Stimulated activated naive CD8-positive, alpha-beta T cell treated with anti-CD3 and anti-CD28 coated beads, Interleukin-15, Interleukin-2, amounts not matched to agents 100 ng/mL and 50 ng/mL, for 24 hours (primary cell): ENCODE measurements around the gene KLRK1.
A peak's percentile ranks its signal among the peaks of the same experiment; 100 is the strongest.
"Not testable (repeated sequence)": the region's sequence is repeated elsewhere in the genome, so short reads cannot be mapped to it uniquely, and the experiment has no call there.

Experiments used
- H3K27ac Mint-ChIP-seq: one replicate; pipeline ENCODE4 v1.8.0; 2021; ENCODE audit warnings: mild to moderate bottlenecking, mixed read lengths
- H3K27me3 Mint-ChIP-seq: one replicate; pipeline ENCODE4 v1.8.0; 2021; ENCODE audit warnings: mixed read lengths
- H3K36me3 Mint-ChIP-seq: one replicate; pipeline ENCODE4 v1.8.0; 2021; ENCODE audit warnings: low read depth, mixed read lengths
- H3K4me1 Mint-ChIP-seq: one replicate; pipeline ENCODE4 v1.8.0; 2021; ENCODE audit warnings: low read depth, mixed read lengths
- H3K4me3 Mint-ChIP-seq: one replicate; pipeline ENCODE4 v1.8.0; 2021; ENCODE audit warnings: mild to moderate bottlenecking, mixed read lengths
- H3K9me3 Mint-ChIP-seq: one replicate; pipeline ENCODE4 v1.8.0; 2021; ENCODE audit warnings: mixed read lengths

The KLRK1 gene

GRCh38 chr12:10389904-10390303 lies at the start of gene KLRK1:
TSS of gene KLRK1 (minus strand) at chr12:10390041. CDS start at chr12:10388810, 1,231 bp downstream.
- Mint-ChIP-seq H3K4me3 (peak within 1 kb of the TSS; percentile 92), H3K27ac (peak within 1 kb of the TSS; percentile 88), H3K27me3 (no peaks in the 10 kb centered on the region), H3K36me3 (peaks cover 38% of the 10 kb centered on the region), H3K4me1 (peaks cover 65% of the 10 kb centered on the region), H3K9me3 (no peaks in the 10 kb centered on the region)

GRCh38 chr12:10437601-10438000 lies 47.8 kb upstream of the KLRK1 start:
- not testable (repeated sequence) for H3K27me3 Mint-ChIP-seq, H3K9me3 Mint-ChIP-seq, H3K27ac Mint-ChIP-seq, H3K4me3 Mint-ChIP-seq, H3K36me3 Mint-ChIP-seq
- peaks cover 14% of the 10 kb centered on the region for H3K4me1 Mint-ChIP-seq

DNA sequence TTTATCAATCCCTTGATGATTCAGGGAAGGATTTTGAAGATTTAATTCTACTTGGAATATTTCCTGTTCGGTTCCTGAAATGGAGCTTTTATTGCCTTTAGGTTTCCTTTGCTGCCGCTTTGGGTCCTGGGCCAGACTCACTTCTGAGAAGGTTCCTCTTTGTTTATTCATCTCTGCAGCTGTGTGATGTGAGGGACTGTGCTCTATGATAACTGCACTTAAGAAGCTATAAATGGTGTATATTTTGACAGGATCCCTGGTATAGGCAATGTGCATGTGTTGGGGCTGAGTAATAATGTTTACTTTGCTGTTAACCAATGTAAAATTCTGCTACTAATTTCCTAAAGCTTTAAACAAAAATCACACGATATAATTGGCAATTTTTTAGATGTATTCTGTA lies 46.0 kb upstream of the KLRK1 start, which contains the start of gene KLRC2:
TSS of gene KLRC2 (minus strand) at position 195 of the 400 bp plus-strand sequence. CDS start at position 171, 24 bp downstream.
- Mint-ChIP-seq H3K4me3 (peak within 1 kb of the TSS; percentile 6), H3K4me1 (peaks cover 14% of the 10 kb centered on the region)
- not testable (repeated sequence) for H3K9me3 Mint-ChIP-seq, H3K27me3 Mint-ChIP-seq, H3K36me3 Mint-ChIP-seq, H3K27ac Mint-ChIP-seq

DNA sequence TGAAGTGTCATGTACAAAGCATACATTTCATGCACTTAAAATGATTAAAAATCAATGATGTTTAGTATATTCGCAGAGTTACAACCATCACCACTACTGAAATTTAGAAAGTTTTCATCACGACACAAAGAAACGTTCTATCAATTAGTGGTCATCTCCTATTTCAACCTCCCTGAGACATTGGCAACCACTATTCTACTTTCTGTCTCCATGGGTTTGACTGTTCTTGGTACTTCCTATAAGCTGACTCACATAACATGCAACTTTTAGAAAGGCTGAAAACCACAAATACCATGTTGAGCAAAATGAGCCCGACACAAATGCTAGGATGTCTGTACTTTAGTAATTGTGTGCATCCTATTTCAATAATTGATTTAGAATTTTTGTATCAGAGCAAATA lies 40.8 kb upstream of the KLRK1 start:
- not testable (repeated sequence) for H3K4me1 Mint-ChIP-seq, H3K4me3 Mint-ChIP-seq, H3K36me3 Mint-ChIP-seq, H3K27me3 Mint-ChIP-seq, H3K9me3 Mint-ChIP-seq, H3K27ac Mint-ChIP-seq

DNA sequence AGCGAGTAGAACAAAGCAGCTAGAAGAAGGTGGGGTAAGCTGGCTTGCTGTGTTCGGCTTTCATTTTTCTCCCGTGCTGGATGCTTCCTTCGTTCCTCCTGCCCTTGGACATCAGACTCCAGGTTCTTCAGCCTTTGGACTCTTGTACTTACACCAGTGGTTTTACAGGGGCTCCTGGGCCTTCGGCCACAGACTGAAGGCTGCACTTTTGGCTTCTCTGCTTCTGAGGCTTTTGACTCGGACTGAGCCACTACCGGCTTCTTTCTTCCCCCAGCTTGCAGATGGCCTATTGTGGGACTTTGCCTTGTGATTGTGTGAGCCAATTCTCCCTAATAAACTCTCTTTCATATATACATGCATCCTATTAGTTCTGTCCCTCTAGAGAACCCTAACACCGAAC lies 36.1 kb upstream of the KLRK1 start:
- H3K9me3 Mint-ChIP-seq, H3K4me1 Mint-ChIP-seq, H3K36me3 Mint-ChIP-seq, H3K4me3 Mint-ChIP-seq, H3K27me3 Mint-ChIP-seq, H3K27ac Mint-ChIP-seq: not testable (repeated sequence)

DNA sequence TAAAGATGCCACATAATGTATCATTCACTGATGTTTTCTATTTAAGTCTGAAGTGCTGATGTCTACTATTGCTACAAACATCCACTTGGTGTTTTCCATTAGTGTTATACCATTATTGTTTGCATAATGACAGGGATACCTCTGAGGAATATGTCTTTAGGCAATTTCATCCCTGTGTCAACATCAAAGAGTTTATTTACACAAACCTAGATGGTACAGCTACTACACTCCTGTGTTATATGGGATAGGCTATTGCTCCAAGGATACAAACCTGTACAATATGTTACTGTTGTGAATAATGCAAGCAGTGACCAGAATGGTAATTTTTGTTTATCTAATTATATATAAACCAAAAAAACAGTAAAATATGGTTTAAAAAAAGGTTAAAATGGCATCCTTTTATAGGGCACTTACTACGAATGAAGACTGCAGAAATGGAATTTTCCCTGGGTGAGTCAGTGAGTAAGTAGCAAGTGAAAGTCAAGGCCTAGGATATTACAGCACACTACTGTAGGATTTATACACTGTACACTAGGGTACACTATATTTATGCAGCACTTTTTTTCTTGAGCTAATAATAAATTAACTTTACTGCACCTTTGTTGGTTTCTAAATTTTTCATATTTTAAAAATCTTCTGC lies 34.5 kb upstream of the KLRK1 start:
- not testable (repeated sequence) for H3K27ac Mint-ChIP-seq, H3K4me3 Mint-ChIP-seq, H3K4me1 Mint-ChIP-seq, H3K36me3 Mint-ChIP-seq, H3K9me3 Mint-ChIP-seq, H3K27me3 Mint-ChIP-seq

DNA sequence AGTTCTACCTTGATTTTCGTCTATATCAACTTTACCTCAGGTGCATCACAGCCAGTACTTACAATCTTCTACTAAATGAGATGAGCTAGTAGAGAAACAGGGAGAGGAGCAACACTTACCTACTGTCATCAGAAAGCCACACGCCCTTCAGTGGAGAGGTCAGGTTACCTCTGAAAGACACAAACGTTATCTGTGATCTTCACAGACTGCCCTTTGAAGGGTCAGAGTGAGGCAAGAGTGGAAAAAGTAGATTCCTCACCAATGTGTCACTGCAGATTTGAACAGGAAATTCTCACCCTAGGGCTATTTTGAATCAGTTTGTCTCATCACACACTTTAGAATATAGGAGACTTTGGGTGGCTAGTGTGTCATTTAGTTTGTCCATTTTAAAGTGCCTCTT lies 32.3 kb upstream of the KLRK1 start:
- not testable (repeated sequence) for H3K27ac Mint-ChIP-seq, H3K27me3 Mint-ChIP-seq, H3K4me3 Mint-ChIP-seq, H3K36me3 Mint-ChIP-seq, H3K9me3 Mint-ChIP-seq
- peaks cover 13% of the 10 kb centered on the region for H3K4me1 Mint-ChIP-seq

- H3K27me3 Mint-ChIP-seq, H3K27ac Mint-ChIP-seq, H3K9me3 Mint-ChIP-seq, H3K36me3 Mint-ChIP-seq: not testable (repeated sequence)
- H3K4me1 Mint-ChIP-seq = peaks cover 13% of the 10 kb centered on the region
- peak within 1 kb of the TSS; percentile 68 for H3K4me3 Mint-ChIP-seq
Observed at GRCh38 chr12:10420334-10420733, 30.5 kb upstream of the KLRK1 start, which contains the start of gene KLRC3. TSS of gene KLRC3 (minus strand) at chr12:10420595. CDS start at chr12:10420550, 45 bp downstream.

- peak within 1 kb of the TSS; percentile 92 for H3K4me3 Mint-ChIP-seq
- H3K27me3 Mint-ChIP-seq = no peaks in the 10 kb centered on the region
- peaks cover 44% of the 10 kb centered on the region for H3K4me1 Mint-ChIP-seq
- no peaks in the 10 kb centered on the region for H3K9me3 Mint-ChIP-seq
- peak within 1 kb of the TSS; percentile 91 for H3K27ac Mint-ChIP-seq
- peaks cover 41% of the 10 kb centered on the region for H3K36me3 Mint-ChIP-seq
Observed at GRCh38 chr12:10409392-10409791, 19.6 kb upstream of the KLRK1 start, which contains the start of gene KLRC4. TSS of gene KLRC4 (minus strand) at chr12:10409757. CDS start at chr12:10409575, 182 bp downstream.

DNA sequence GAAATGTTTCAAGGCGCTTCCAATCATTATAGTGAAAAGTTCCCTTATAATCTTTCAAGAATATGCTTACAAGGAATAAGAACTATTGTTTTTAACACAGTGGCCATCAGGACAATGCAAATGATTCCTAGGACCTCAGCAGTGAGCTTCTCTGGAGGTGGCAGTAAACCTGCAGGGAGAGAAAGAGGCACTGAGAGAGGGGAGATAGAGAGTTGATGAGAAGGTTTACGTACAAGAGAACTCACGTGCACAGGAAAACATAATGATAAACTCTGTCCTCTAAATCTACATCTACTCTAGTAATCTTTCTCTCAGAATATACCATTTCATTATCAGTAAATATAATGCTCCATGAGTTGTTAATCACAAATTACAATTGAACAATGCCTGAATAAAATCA lies 19.0 kb upstream of the KLRK1 start:
- Mint-ChIP-seq H3K27me3 (no peaks in the 10 kb centered on the region), H3K4me1 (peaks cover 48% of the 10 kb centered on the region), H3K36me3 (peaks cover 40% of the 10 kb centered on the region), H3K27ac (peak overlapping the region; percentile 91), H3K9me3 (no peaks in the 10 kb centered on the region), H3K4me3 (peak overlapping the region; percentile 92)

GRCh38 chr12:10406725-10407124 lies 16.9 kb upstream of the KLRK1 start:
- H3K27me3 Mint-ChIP-seq = no peaks in the 10 kb centered on the region
- peak overlapping the region; percentile 88 for H3K4me3 Mint-ChIP-seq
- H3K4me1 Mint-ChIP-seq = peaks cover 60% of the 10 kb centered on the region
- peak overlapping the region; percentile 97 for H3K27ac Mint-ChIP-seq
- peaks cover 35% of the 10 kb centered on the region for H3K36me3 Mint-ChIP-seq
- H3K9me3 Mint-ChIP-seq = no peaks in the 10 kb centered on the region

DNA sequence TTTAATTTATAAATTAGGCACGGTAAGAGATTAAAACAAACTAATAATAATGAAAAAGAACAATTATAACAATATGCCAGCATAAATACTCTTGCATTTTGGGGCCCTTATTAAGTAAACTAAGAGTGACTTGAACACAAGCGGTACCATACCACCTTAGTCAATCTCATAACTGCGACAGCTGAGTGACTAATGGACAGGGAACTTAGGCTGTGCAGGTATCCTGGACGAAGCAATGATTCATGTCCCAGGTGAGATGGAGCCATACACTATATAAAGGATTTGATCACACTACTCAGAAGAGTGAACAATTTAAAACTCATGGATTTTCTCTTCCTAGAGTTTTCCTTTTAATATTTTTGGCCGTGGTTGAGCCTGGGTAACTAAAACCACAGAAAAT lies 15.5 kb upstream of the KLRK1 start:
- peaks cover 64% of the 10 kb centered on the region for H3K4me1 Mint-ChIP-seq
- peak overlapping the region; percentile 87 for H3K27ac Mint-ChIP-seq
- H3K9me3 Mint-ChIP-seq = no peaks in the 10 kb centered on the region
- H3K27me3 Mint-ChIP-seq = no peaks in the 10 kb centered on the region
- H3K36me3 Mint-ChIP-seq = peaks cover 43% of the 10 kb centered on the region
- peak overlapping the region; percentile 78 for H3K4me3 Mint-ChIP-seq

- peaks cover 66% of the 10 kb centered on the region for H3K4me1 Mint-ChIP-seq
- H3K27ac Mint-ChIP-seq = peak overlapping the region; percentile 87
- peaks cover 47% of the 10 kb centered on the region for H3K36me3 Mint-ChIP-seq
- H3K4me3 Mint-ChIP-seq = peak overlapping the region; percentile 78
- H3K27me3 Mint-ChIP-seq = no peaks in the 10 kb centered on the region
- no peaks in the 10 kb centered on the region for H3K9me3 Mint-ChIP-seq
Observed at GRCh38 chr12:10404798-10405197, 15.0 kb upstream of the KLRK1 start.

GRCh38 chr12:10400829-10401228 lies 11.0 kb upstream of the KLRK1 start:
- Mint-ChIP-seq H3K36me3 (peaks cover 37% of the 10 kb centered on the region), H3K27ac (peak overlapping the region; percentile 58), H3K27me3 (no peaks in the 10 kb centered on the region), H3K4me1 (peaks cover 79% of the 10 kb centered on the region), H3K4me3 (peak overlapping the region; percentile 68), H3K9me3 (no peaks in the 10 kb centered on the region)

- Mint-ChIP-seq H3K9me3 (no peaks in the 10 kb centered on the region), H3K36me3 (peaks cover 24% of the 10 kb centered on the region), H3K27ac (peak overlapping the region; percentile 85), H3K4me3 (peak overlapping the region; percentile 73), H3K4me1 (peaks cover 84% of the 10 kb centered on the region), H3K27me3 (no peaks in the 10 kb centered on the region)
Observed at GRCh38 chr12:10398168-10398567, 8.3 kb upstream of the KLRK1 start.

DNA sequence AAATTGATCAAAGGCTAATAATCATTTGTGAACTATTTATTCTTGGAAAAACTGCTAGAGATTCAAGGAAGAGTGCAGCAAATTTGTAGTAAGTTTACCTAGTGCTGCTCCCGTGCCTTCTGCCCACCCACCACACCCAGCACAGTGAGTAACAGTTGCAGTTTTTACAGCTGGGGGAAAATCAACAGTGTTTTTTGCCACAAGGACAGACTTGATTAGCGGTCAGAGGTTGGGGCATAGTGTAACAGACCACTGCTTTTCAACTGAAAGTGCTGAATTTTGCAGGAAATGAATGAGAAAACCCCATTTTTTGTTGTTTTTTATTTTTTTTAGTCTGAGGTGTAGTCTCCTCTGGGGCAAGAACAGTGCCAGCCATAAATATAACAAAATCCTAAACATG lies 7.5 kb upstream of the KLRK1 start:
- H3K9me3 Mint-ChIP-seq = no peaks in the 10 kb centered on the region
- peaks cover 21% of the 10 kb centered on the region for H3K36me3 Mint-ChIP-seq
- peak overlapping the region; percentile 85 for H3K27ac Mint-ChIP-seq
- peaks cover 89% of the 10 kb centered on the region for H3K4me1 Mint-ChIP-seq
- no peaks in the 10 kb centered on the region for H3K27me3 Mint-ChIP-seq
- peak overlapping the region; percentile 73 for H3K4me3 Mint-ChIP-seq
